Tibial artery (tissue), 4 donors: ENCODE results near the gene TOM1L2.

Experiments
- DNase-seq, 2 donors: peaks; one replicate each; pipeline ENCODE4 v3.0.0-alpha.2; 2019
- H3K27ac ChIP-seq, 2 donors: fragments of 200-600 bp; sonication (generic) in 1 of 2; 1 replicate in 1 of 2; 2 replicates in 1 of 2; pipeline ENCODE4 v1.5.1; 2018 to 2019; ENCODE audit warnings: mild to moderate bottlenecking in 1 of 2
- H3K27me3 ChIP-seq, 2 donors: fragments of 200-600 bp; sonication (generic) in 1 of 2; one replicate each; pipeline versions ENCODE4 v1.5.1 to v1.6.0; 2016 to 2019
- H3K36me3 ChIP-seq, 3 donors: fragments of 200-600 bp; sonication (generic) in 2 of 3; one replicate each; pipeline ENCODE4 v1.5.1; 2016 to 2019; ENCODE audit warnings: mild to moderate bottlenecking in 2 of 3
- H3K4me1 ChIP-seq, 4 donors: fragments of 200-600 bp; sonication (generic) in 2 of 4; 1 replicate in 3 of 4; 2 replicates in 1 of 4; pipeline ENCODE4 v1.5.1; 2016 to 2019
- H3K4me3 ChIP-seq, 2 donors: fragments of 200-600 bp; sonication (generic) in 1 of 2; 1 replicate in 1 of 2; 2 replicates in 1 of 2; pipeline ENCODE4 v1.5.1; 2018 to 2019; ENCODE audit warnings: mild to moderate bottlenecking in 2 of 2
- H3K9me3 ChIP-seq, 3 donors: fragments of 200-600 bp; sonication (generic) in 1 of 3; one replicate each; pipeline ENCODE4 v1.5.1; 2016 to 2019
- intact Hi-C: fragments of 100-400 bp; cut with DNase I; formaldehyde crosslinking; loops from one replicate; pipeline ENCODE4 v1.15.0; 2023; ENCODE audit warnings: low total_unique reads
- TF ChIP-seq, protein P1 (sequence below), 2 experiments: fragments of 200-600 bp in 1 of 2; fragments of 450-650 bp in 1 of 2; IDR thresholded peaks; one replicate each; pipeline ENCODE4 v1.5.1; 2017 to 2019; ENCODE audit warnings: antibody characterized with exemption in 2 of 2, mild to moderate bottlenecking in 1 of 2, moderate library complexity in 1 of 2

Gene TOM1L2

DNA sequence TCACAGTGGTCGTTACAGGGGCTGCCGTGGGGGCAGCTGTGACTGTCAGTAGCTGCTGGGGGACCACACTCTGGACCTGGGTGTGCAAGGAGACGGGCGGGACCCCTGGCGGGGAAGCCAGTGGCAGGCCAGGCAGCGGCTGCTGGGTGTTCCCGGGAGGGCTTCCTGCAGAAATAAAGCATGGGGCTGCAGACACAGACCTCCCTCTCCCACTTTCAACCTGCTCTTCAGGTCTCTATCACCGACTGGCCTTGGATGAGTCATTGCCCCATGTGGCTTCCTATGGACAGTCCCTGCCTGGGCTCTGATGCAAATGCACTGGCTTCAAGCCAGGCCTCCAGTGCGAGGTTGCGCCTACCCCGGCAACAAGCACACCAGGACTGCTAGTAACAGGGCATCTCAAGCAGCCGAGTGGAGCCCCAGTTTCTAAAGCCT is 152.6 kb downstream of the TOM1L2 start:
- Histone ChIP-seq H3K9me3 (no peaks in the 10 kb centered on the region), H3K36me3 (peaks cover 19 to 63% (median 32%) of the 10 kb centered on the region in 3 donors), H3K27ac (no peak overlapping the region), H3K4me1 (peaks cover 0 to 74% (median 53%) of the 10 kb centered on the region in 4 donors), H3K4me3 (no peak overlapping the region), H3K27me3 (no peaks in the 10 kb centered on the region)
- intact Hi-C loops = no loop called here
- TF ChIP-seq, protein P1, sequence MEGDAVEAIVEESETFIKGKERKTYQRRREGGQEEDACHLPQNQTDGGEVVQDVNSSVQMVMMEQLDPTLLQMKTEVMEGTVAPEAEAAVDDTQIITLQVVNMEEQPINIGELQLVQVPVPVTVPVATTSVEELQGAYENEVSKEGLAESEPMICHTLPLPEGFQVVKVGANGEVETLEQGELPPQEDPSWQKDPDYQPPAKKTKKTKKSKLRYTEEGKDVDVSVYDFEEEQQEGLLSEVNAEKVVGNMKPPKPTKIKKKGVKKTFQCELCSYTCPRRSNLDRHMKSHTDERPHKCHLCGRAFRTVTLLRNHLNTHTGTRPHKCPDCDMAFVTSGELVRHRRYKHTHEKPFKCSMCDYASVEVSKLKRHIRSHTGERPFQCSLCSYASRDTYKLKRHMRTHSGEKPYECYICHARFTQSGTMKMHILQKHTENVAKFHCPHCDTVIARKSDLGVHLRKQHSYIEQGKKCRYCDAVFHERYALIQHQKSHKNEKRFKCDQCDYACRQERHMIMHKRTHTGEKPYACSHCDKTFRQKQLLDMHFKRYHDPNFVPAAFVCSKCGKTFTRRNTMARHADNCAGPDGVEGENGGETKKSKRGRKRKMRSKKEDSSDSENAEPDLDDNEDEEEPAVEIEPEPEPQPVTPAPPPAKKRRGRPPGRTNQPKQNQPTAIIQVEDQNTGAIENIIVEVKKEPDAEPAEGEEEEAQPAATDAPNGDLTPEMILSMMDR (IDR thresholded peaks at IDR 0.05) = no peak
- DNase-seq = peak in 1 of 2 donors; percentile 68

DNA sequence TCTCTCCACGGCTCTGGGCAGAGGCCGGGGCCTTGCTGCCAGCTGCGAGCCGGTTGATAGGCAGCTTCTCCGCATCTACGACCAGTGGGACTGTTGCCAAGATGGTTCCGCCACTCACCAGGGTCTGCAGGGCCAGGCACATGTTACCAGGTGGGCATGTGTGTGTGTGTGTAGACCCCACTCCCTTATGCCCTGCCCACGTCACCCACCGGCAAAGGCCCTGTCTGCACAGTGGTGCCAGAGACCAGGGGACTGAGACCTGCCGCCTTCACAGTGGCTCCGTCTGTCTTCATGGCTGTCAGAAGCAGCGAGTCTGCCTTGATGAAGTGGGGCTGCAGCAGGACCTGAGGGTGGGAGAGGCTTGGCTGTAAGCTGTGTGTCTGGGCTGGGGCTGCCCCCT is 153.1 kb downstream of the TOM1L2 start:
- no peak overlapping the region for H3K4me3 ChIP-seq
- TF ChIP-seq, protein P1 (IDR thresholded peaks at IDR 0.05) = no peak
- H3K9me3 ChIP-seq = no peaks in the 10 kb centered on the region
- H3K27ac ChIP-seq = no peak overlapping the region
- no peak for DNase-seq
- H3K36me3 ChIP-seq = peaks cover 24 to 68% (median 36%) of the 10 kb centered on the region in 3 donors
- intact Hi-C loops = no loop called here
- no peaks in the 10 kb centered on the region for H3K27me3 ChIP-seq
- H3K4me1 ChIP-seq = peaks cover 0 to 73% (median 51%) of the 10 kb centered on the region in 4 donors

DNA sequence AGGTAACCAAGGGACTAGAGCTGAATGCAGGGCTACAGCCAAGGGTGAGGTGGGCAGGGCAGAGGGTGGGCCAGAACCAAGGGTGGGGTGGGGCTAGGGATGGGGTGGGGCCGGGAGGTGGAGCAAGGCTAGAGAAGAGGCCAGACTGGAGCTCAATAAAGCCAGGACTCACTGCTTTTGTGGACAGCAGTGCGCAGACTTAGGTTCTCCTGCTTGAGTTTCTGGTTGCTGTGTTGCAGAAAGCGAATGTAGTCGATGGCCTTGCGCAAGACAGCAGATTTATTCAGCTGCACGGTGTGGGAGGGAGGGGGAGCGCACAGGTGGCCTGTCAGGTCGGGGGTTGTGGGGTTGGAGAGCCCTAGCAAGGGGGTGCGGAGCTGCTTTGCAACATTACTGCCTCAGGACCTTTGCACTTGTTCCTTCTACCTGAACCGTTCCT is 154.1 kb downstream of the TOM1L2 start:
- H3K4me1 ChIP-seq = peaks cover 0 to 76% (median 44%) of the 10 kb centered on the region in 4 donors
- peak overlapping the region in 1 of 2 donors; percentile 38 for H3K27ac ChIP-seq
- H3K27me3 ChIP-seq = no peaks in the 10 kb centered on the region
- no peaks in the 10 kb centered on the region for H3K9me3 ChIP-seq
- DNase-seq = no peak
- no peak overlapping the region for H3K4me3 ChIP-seq
- TF ChIP-seq, protein P1 (IDR thresholded peaks at IDR 0.05) = no peak
- peaks cover 32 to 78% (median 46%) of the 10 kb centered on the region in 3 donors for H3K36me3 ChIP-seq
- intact Hi-C loops = no loop called here

- intact Hi-C loops = no loop called here
- Histone ChIP-seq H3K27me3 (no peaks in the 10 kb centered on the region), H3K36me3 (peaks cover 37 to 83% (median 48%) of the 10 kb centered on the region in 3 donors)
These were observed 154.7 kb downstream of the TOM1L2 start for GRCh38 chr17:17817552-17817947.

DNA sequence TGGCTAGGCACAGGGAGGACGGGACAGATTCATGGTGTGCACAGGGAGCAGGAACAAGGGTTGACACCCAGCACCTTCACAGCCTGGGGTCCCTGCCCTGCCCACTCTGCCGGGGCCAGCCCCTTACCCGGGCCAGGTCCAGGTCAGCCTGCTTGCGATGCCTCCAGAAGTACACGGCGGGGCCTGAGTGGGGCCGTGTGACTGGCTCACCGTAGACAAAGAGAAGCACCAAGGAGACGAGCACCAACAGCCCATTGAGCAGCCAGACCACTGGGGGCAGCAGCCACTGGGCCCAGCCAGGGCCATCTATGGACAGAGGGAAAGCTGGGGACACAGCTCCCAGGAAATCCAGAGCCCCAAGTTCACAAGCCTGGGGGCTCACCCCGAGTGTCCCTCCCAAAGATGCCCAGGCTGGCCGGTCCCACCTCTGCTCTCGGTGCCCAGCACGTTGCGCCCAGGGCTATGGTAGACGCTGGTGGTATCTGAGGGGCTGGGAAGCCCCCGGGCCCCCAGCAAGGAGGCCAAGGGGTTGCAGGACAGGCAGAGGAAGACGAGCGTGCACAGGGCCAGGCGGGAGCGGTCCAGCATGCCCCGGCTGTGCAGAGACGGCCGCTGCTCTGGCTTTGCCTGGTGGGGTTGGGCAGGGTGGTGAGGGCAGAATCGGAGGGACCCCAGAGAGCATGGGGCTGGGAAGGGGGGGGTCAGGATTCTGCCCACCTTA is 155.2 kb downstream of the TOM1L2 start:
- DNase-seq = no peak
- H3K4me3 ChIP-seq = no peak overlapping the region
- no peaks in the 10 kb centered on the region for H3K27me3 ChIP-seq
- H3K27ac ChIP-seq = peak overlapping the region in 1 of 2 donors; percentile 38
- H3K36me3 ChIP-seq = peaks cover 37 to 89% (median 48%) of the 10 kb centered on the region in 3 donors
- intact Hi-C loops = no loop called here
- no peaks in the 10 kb centered on the region for H3K9me3 ChIP-seq
- peaks cover 0 to 74% (median 38%) of the 10 kb centered on the region in 4 donors for H3K4me1 ChIP-seq
- TF ChIP-seq, protein P1 (IDR thresholded peaks at IDR 0.05) = no peak

More at GRCh38 chr17:17817552-17817947, 154.7 kb downstream of the TOM1L2 start:
- H3K4me1 ChIP-seq = peaks cover 0 to 74% (median 40%) of the 10 kb centered on the region in 4 donors
- no peak for DNase-seq
- TF ChIP-seq, protein P1 (IDR thresholded peaks at IDR 0.05) = no peak
- no peak overlapping the region for H3K4me3 ChIP-seq
- peak overlapping the region in 1 of 2 donors; percentile 38 for H3K27ac ChIP-seq
- no peaks in the 10 kb centered on the region for H3K9me3 ChIP-seq
